KMS-11 (cell line): ENCODE data around the gene UGT1A6.

Source experiments
- H2AFZ ChIP-seq: fragments of 200-600 bp; sonication (generic); 2 replicates; pipeline ENCODE4 v1.6.1; 2016; ENCODE audit warnings: antibody characterized with exemption, mixed run types, low read depth
- H3K27ac ChIP-seq: fragments of 200-600 bp; sonication (generic); 2 replicates; pipeline ENCODE4 v1.6.1; 2016; ENCODE audit warnings: mild to moderate bottlenecking, mixed run types
- H3K27me3 ChIP-seq: fragments of 200-600 bp; sonication (generic); 2 replicates; pipeline ENCODE4 v1.6.1; 2017; ENCODE audit warnings: mild to moderate bottlenecking, low read depth, mixed run types, moderate library complexity; ENCODE audit not compliant: insufficient read depth
- H3K36me3 ChIP-seq: fragments of 200-600 bp; sonication (generic); 2 replicates; pipeline ENCODE4 v1.6.1; 2017; ENCODE audit warnings: mild to moderate bottlenecking, mixed run types; ENCODE audit not compliant: insufficient read depth
- H3K4me1 ChIP-seq: fragments of 200-600 bp; sonication (generic); 2 replicates; pipeline ENCODE4 v1.6.1; 2016; ENCODE audit warnings: mild to moderate bottlenecking, low read depth, mixed run types; ENCODE audit not compliant: poor library complexity, severe bottlenecking
- H3K4me2 ChIP-seq: fragments of 200-600 bp; sonication (generic); 2 replicates; pipeline ENCODE4 v1.7.0; 2016; ENCODE audit warnings: mild to moderate bottlenecking, mixed run types
- H3K4me3 ChIP-seq: fragments of 200-600 bp; sonication (generic); IDR thresholded peaks from 2 replicates; pipeline ENCODE4 v1.6.1; 2017; ENCODE audit warnings: low read depth, low read length, mixed read lengths; ENCODE audit not compliant: insufficient read depth
- H3K79me2 ChIP-seq: fragments of 200-600 bp; sonication (generic); 2 replicates; pipeline ENCODE4 v1.6.1; 2016; ENCODE audit warnings: low read depth, mixed run types; ENCODE audit not compliant: insufficient read depth
- H3K9ac ChIP-seq: fragments of 200-600 bp; sonication (generic); 2 replicates; pipeline ENCODE4 v1.6.1; 2016; ENCODE audit warnings: mild to moderate bottlenecking, mixed run types
- H4K20me1 ChIP-seq: fragments of 200-600 bp; sonication (generic); 2 replicates; pipeline ENCODE4 v1.6.1; 2016; ENCODE audit warnings: mild to moderate bottlenecking, mixed run types; ENCODE audit not compliant: insufficient read depth
- CTCF ChIP-seq: fragments of 200-600 bp; sonication (generic); conservative IDR thresholded peaks from 2 replicates; pipeline ENCODE4 v1.6.1; 2017; ENCODE audit warnings: low read depth, mild to moderate bottlenecking, antibody characterized with exemption, low read length, moderate library complexity, mixed read lengths

Gene UGT1A6

GRCh38 chr2:233798335-233799086 is 105.8 kb downstream of the UGT1A6 start:
- no peak overlapping the region for H2AFZ ChIP-seq
- H3K79me2 ChIP-seq = no peaks in the 10 kb centered on the region
- no peak overlapping the region for H3K4me3 ChIP-seq
- TF ChIP-seq CTCF = no peak
- H4K20me1 ChIP-seq = no peaks in the 10 kb centered on the region
- H3K4me2 ChIP-seq = no peak overlapping the region
- no peak overlapping the region for H3K27ac ChIP-seq
- H3K4me1 ChIP-seq = no peaks in the 10 kb centered on the region
- no peak overlapping the region for H3K9ac ChIP-seq
- H3K36me3 ChIP-seq = no peaks in the 10 kb centered on the region
- H3K27me3 ChIP-seq = no peaks in the 10 kb centered on the region

GRCh38 chr2:233799087-233799665 is 106.5 kb downstream of the UGT1A6 start:
- Histone ChIP-seq H3K9ac (no peak overlapping the region), H3K27ac (no peak overlapping the region), H3K4me1 (no peaks in the 10 kb centered on the region), H2AFZ (no peak overlapping the region), H3K79me2 (no peaks in the 10 kb centered on the region), H3K36me3 (no peaks in the 10 kb centered on the region), H3K4me2 (no peak overlapping the region), H3K27me3 (no peaks in the 10 kb centered on the region), H4K20me1 (no peaks in the 10 kb centered on the region), H3K4me3 (no peak overlapping the region)
- TF ChIP-seq CTCF = no peak

GRCh38 chr2:233799716-233800115 is 107.0 kb downstream of the UGT1A6 start:
- H4K20me1 ChIP-seq = no peaks in the 10 kb centered on the region
- no peaks in the 10 kb centered on the region for H3K79me2 ChIP-seq
- no peaks in the 10 kb centered on the region for H3K4me1 ChIP-seq
- no peak overlapping the region for H3K27ac ChIP-seq
- H3K4me2 ChIP-seq = no peak overlapping the region
- H3K36me3 ChIP-seq = no peaks in the 10 kb centered on the region
- no peak for TF ChIP-seq CTCF
- no peak overlapping the region for H2AFZ ChIP-seq
- H3K4me3 ChIP-seq = no peak overlapping the region
- H3K9ac ChIP-seq = no peak overlapping the region
- no peaks in the 10 kb centered on the region for H3K27me3 ChIP-seq

- TF ChIP-seq CTCF = no peak
- Histone ChIP-seq H3K9ac (no peak overlapping the region), H2AFZ (no peak overlapping the region), H3K27me3 (no peaks in the 10 kb centered on the region), H4K20me1 (no peaks in the 10 kb centered on the region), H3K4me3 (no peak overlapping the region), H3K4me1 (no peaks in the 10 kb centered on the region), H3K4me2 (no peak overlapping the region), H3K27ac (no peak overlapping the region), H3K36me3 (no peaks in the 10 kb centered on the region), H3K79me2 (no peaks in the 10 kb centered on the region)
Observed at GRCh38 chr2:233800208-233800607, 107.5 kb downstream of the UGT1A6 start.
